ENCODE results near the gene OR6F1. TPM values are rescaled to one million over a fixed set of nuclear protein-coding genes. Genes with fewer than 3 reads are reported as not detected.

OR6F1 gene
- total and polyA plus RNA-seq, 10 of the 15 experiments (the other 5 are each of a cell fraction or from before 2014, with no cell fraction given): not detected

- TF ChIP-seq RBBP5 (conservative IDR thresholded peaks at IDR 0.05): no peak
Measured at GRCh38 chr1:247679639-247680038, 36.8 kb downstream of the OR6F1 start, which contains the start of gene OR13G1 (continued).

GRCh38 chr1:247669225-247669624, 47.2 kb downstream of the OR6F1 start:
- SMC1A ChIA-PET (ENCODE audit: uncharacterized antibody, unreplicated experiment): no interaction called here
- TF ChIP-seq MLLT1 (IDR thresholded peaks at IDR 0.05) (no peak), EED (IDR thresholded peaks at IDR 0.05; ENCODE audit: low read depth) (no peak), HDAC2 (IDR thresholded peaks at IDR 0.05) (no peak), NRF1 (conservative IDR thresholded peaks at IDR 0.05; ENCODE audit: low read depth, low read length) (no peak), ZBTB4 (CRISPR knock-in tag; IDR thresholded peaks at IDR 0.05) (no peak), POLR2AphosphoS5 (IDR thresholded peaks at IDR 0.05; ENCODE audit: low read length) (no peak), KDM1A (IDR thresholded peaks at IDR 0.05; ENCODE audit: borderline replicate concordance) (no peak), MXI1 (IDR thresholded peaks at IDR 0.05; ENCODE audit: low read depth, low read length) (no peak), NBN (IDR thresholded peaks at IDR 0.05) (no peak), ZBTB11 (CRISPR knock-in tag; IDR thresholded peaks at IDR 0.05) (no peak), SIN3A (IDR thresholded peaks at IDR 0.05; ENCODE audit: low read depth, low read length) (no peak), NKRF (conservative IDR thresholded peaks at IDR 0.05) (no peak)

More at GRCh38 chr1:247669225-247669624, 47.2 kb downstream of the OR6F1 start:
- no peak overlapping the region for H3K9ac ChIP-seq (ENCODE audit: control insufficient read depth, insufficient read depth, low read length)
- intact Hi-C loops (cut with micrococcal nuclease; ENCODE audit: unreplicated experiment) (no loop called here), in situ Hi-C loops (cut with MboI) (no loop called here)
- no peaks in the 10 kb centered on the region for H3K36me3 ChIP-seq (ENCODE audit: control insufficient read depth in 2 of 2, insufficient read depth in 2 of 2, low read length in 1 of 2)
- no peaks in the 10 kb centered on the region for H3K9me3 ChIP-seq (replicated peaks; ENCODE audit: control insufficient read depth, insufficient read depth, low read length)
- no TSS peak for BruUV-seq (replicated peaks)
- WGBS (ENCODE audit: insufficient coverage, insufficient replicate concordance, low lambda C conversion rate, missing lambda C conversion rate): 0% methylated on average over 1 of the region's 1 CpG
- H3K27ac ChIP-seq (ENCODE audit: control insufficient read depth, insufficient read depth): no peak overlapping the region
- H3K27me3 ChIP-seq (replicated peaks in 1 of 2; ENCODE audit: control insufficient read depth in 2 of 2, insufficient read depth in 2 of 2, low read length in 1 of 2): no peaks in the 10 kb centered on the region
- ChIA-PET POLR2A (no interaction called here), RAD21 (ENCODE audit: unreplicated experiment) (no interaction called here), CTCF (no interaction called here)
- no peak overlapping the region for H3K4me3 ChIP-seq
- H2AFZ ChIP-seq (ENCODE audit: control insufficient read depth, low read depth, low read length): no peak overlapping the region
- no peak overlapping the region for H3K4me2 ChIP-seq (ENCODE audit: control insufficient read depth, insufficient read depth)
- no peaks in the 10 kb centered on the region for H4K20me1 ChIP-seq (ENCODE audit: control insufficient read depth, insufficient read depth)
- no peaks in the 10 kb centered on the region for H3K79me2 ChIP-seq (ENCODE audit: control insufficient read depth, insufficient read depth, low read length)
- DNase-seq (ENCODE audit: low read depth, low spot score): no peak
- no peaks in the 10 kb centered on the region for H3K4me1 ChIP-seq (ENCODE audit: control insufficient read depth, insufficient read depth, low read length)
- no peak for FAIRE-seq
- no peak for ATAC-seq

All from GM12878 (cell line).